ENCODE data around the gene PARL.

Gene PARL

DNA sequence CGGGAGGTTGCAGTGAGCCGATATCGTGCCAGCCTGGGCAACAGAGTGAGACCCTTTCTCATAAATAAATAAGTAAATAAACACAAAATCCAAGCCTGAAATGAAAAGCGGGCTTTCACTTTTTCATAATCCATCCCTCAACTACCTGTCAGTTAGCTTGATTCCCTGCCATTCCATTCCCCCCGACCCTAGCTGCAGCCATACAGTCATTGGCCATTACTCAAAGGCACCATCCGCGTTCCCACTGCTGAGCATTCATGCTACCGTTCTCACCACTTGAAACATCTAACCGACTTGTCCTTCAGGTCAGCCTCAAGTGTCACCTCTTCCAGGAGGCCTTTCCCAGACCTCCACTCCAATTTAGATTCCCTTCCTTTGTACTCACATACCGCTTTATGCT lies 1.1 kb upstream of the PARL start:
- TF ChIP-seq EZH2phosphoT487 (IDR thresholded peaks at IDR 0.05; ENCODE audit: low read depth), result no peak
- TF ChIP-seq, protein P1, sequence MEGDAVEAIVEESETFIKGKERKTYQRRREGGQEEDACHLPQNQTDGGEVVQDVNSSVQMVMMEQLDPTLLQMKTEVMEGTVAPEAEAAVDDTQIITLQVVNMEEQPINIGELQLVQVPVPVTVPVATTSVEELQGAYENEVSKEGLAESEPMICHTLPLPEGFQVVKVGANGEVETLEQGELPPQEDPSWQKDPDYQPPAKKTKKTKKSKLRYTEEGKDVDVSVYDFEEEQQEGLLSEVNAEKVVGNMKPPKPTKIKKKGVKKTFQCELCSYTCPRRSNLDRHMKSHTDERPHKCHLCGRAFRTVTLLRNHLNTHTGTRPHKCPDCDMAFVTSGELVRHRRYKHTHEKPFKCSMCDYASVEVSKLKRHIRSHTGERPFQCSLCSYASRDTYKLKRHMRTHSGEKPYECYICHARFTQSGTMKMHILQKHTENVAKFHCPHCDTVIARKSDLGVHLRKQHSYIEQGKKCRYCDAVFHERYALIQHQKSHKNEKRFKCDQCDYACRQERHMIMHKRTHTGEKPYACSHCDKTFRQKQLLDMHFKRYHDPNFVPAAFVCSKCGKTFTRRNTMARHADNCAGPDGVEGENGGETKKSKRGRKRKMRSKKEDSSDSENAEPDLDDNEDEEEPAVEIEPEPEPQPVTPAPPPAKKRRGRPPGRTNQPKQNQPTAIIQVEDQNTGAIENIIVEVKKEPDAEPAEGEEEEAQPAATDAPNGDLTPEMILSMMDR (IDR thresholded peaks at IDR 0.05; ENCODE audit: low read depth, low read length), result no peak
- Histone ChIP-seq H3K4me3 (ENCODE audit: low read length) (no peak overlapping the region), H3K36me3 (replicated peaks; ENCODE audit: low read depth, low read length) (no peaks in the 10 kb centered on the region), H3K27me3 (ENCODE audit: low read depth, low read length) (0 out of 2 replicates have a peak, but pooled peaks cover 7% of the 10 kb centered on the region), H3K79me2 (ENCODE audit: low read length) (peaks cover 38% of the 10 kb centered on the region), H4K20me1 (ENCODE audit: insufficient read depth, low read length) (0 out of 2 replicates have a peak, but pooled peaks cover 3% of the 10 kb centered on the region), H3K27ac (ENCODE audit: low read length) (no peak overlapping the region), H3K9me3 (ENCODE audit: insufficient read depth, low read length) (no peaks in the 10 kb centered on the region), H3K9ac (ENCODE audit: low read length) (no peak overlapping the region), H2AFZ (ENCODE audit: low read depth, low read length) (no peak overlapping the region), H3K4me2 (ENCODE audit: low read length) (no peak overlapping the region; the same call in 1 of the 2 replicates), H3K4me1 (ENCODE audit: low read length) (peaks cover 18% of the 10 kb centered on the region)

DNA sequence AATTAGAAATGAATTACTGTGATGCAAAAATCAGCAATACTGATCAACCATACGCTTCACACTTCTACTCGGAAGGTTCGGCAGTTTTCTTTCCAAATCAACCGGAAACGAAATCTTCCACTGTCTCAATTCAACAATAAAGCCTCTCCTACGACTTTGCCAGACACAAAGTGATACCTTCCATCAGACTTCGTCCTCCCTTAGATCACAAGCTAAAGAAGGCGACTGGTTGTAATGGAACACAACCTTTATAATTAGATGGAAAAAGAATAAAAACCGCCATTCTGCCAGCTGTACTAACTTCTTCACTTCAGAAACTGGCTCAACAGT lies 618 bp downstream of the PARL start:
- H3K27ac ChIP-seq (ENCODE audit: low read length), result peak overlapping the region; percentile 37
- 0 out of 2 replicates have a peak, but pooled peaks cover 3% of the 10 kb centered on the region for H4K20me1 ChIP-seq (ENCODE audit: insufficient read depth, low read length)
- peak overlapping the region; percentile 99 for H3K4me2 ChIP-seq (ENCODE audit: low read length)
- H3K4me1 ChIP-seq (ENCODE audit: low read length), result peaks cover 18% of the 10 kb centered on the region
- no peaks in the 10 kb centered on the region for H3K36me3 ChIP-seq (replicated peaks; ENCODE audit: low read depth, low read length)
- peaks cover 55% of the 10 kb centered on the region for H3K79me2 ChIP-seq (ENCODE audit: low read length)
- H3K4me3 ChIP-seq (ENCODE audit: low read length), result peak overlapping the region; percentile 96
- no peaks in the 10 kb centered on the region for H3K9me3 ChIP-seq (ENCODE audit: insufficient read depth, low read length)
- peak overlapping the region; percentile 84 for H2AFZ ChIP-seq (ENCODE audit: low read depth, low read length)
- peak overlapping the region; percentile 89 for H3K9ac ChIP-seq (ENCODE audit: low read length)
- no peak for TF ChIP-seq EZH2phosphoT487 (IDR thresholded peaks at IDR 0.05; ENCODE audit: low read depth)
- TF ChIP-seq, protein P1 (IDR thresholded peaks at IDR 0.05; ENCODE audit: low read depth, low read length), result no peak
- H3K27me3 ChIP-seq (ENCODE audit: low read depth, low read length), result 0 out of 2 replicates have a peak, but pooled peaks cover 7% of the 10 kb centered on the region

DNA sequence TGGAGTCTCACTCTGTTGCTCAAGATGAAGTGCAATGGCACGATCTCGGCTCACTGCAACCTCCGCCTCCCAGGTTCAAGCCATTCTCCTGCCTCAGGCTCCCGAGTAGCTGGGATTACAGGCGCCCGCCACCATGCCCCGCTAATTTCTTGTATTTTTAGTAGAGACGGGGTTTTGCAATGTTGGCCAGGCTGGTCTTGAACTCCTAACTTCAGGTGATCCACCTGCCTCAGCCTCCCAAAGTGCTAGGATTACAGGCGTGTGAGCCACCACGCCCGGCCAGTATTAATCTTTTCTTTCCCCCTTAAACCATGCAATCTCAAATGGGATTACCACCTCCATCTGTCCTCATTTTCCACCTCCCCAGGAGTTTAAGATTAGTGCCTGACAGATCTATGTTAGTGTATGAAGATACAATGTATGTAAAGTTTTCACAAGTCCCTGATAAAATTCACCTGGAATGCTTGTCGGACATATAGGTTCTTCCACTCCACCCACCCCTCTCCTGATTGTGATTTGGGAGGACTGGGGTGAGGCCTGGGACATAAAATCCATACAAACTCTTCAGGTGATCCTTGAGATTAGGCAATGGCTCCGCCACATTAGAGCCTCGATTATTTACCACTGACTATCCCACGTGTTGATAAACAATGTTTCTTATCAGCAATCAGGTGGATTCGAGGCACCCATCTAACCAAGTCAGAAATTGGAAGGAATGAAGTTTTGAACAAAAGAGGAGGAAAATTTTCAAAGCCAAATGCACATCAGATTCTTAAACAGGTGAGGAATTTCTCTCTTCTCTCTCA lies 1.2 kb downstream of the PARL start:
- Histone ChIP-seq H3K4me2 (ENCODE audit: low read length) (peak overlapping the region; percentile 99), H3K9me3 (ENCODE audit: insufficient read depth, low read length) (no peaks in the 10 kb centered on the region), H3K36me3 (replicated peaks; ENCODE audit: low read depth, low read length) (no peaks in the 10 kb centered on the region), H2AFZ (ENCODE audit: low read depth, low read length) (no peak overlapping the region), H3K9ac (ENCODE audit: low read length) (peak overlapping the region; percentile 89), H3K4me1 (ENCODE audit: low read length) (peaks cover 18% of the 10 kb centered on the region), H3K27ac (ENCODE audit: low read length) (no peak overlapping the region), H3K27me3 (ENCODE audit: low read depth, low read length) (0 out of 2 replicates have a peak, but pooled peaks cover 7% of the 10 kb centered on the region), H3K4me3 (ENCODE audit: low read length) (peak overlapping the region; percentile 96), H3K79me2 (ENCODE audit: low read length) (peaks cover 61% of the 10 kb centered on the region), H4K20me1 (ENCODE audit: insufficient read depth, low read length) (peaks cover 6% of the 10 kb centered on the region; the same call in 1 of the 2 replicates)
- TF ChIP-seq EZH2phosphoT487 (IDR thresholded peaks at IDR 0.05; ENCODE audit: low read depth), result no peak
- TF ChIP-seq, protein P1 (IDR thresholded peaks at IDR 0.05; ENCODE audit: low read depth, low read length), result no peak

DNA sequence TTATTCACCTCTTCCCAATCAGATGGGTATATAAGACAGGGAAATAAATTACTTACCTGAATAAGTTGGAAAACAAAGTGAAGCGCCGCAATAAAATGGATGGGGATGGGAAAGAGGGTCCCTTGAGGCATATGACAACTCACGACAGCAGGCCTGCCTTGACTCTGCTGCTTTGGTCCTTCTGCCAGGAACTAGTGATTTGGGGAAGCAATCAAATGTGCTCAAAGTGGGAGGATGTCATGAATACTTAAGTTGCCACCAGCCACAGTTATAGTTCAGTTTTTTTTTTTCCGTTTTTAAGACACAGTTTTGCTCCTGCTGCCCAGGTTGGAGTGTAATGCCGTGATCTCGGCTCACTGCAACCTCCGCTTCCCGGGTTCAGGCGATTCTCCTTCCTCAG lies 4.6 kb downstream of the PARL start:
- TF ChIP-seq EZH2phosphoT487 (IDR thresholded peaks at IDR 0.05; ENCODE audit: low read depth), result no peak
- TF ChIP-seq, protein P1 (IDR thresholded peaks at IDR 0.05; ENCODE audit: low read depth, low read length), result no peak
- Histone ChIP-seq H4K20me1 (ENCODE audit: insufficient read depth, low read length) (peaks cover 18% of the 10 kb centered on the region), H3K36me3 (replicated peaks; ENCODE audit: low read depth, low read length) (no peaks in the 10 kb centered on the region), H3K9me3 (ENCODE audit: insufficient read depth, low read length) (no peaks in the 10 kb centered on the region), H3K4me2 (ENCODE audit: low read length) (no peak overlapping the region), H3K4me3 (ENCODE audit: low read length) (no peak overlapping the region), H3K9ac (ENCODE audit: low read length) (no peak overlapping the region), H3K4me1 (ENCODE audit: low read length) (peaks cover 15% of the 10 kb centered on the region), H3K79me2 (ENCODE audit: low read length) (peaks cover 89% of the 10 kb centered on the region), H3K27ac (ENCODE audit: low read length) (no peak overlapping the region), H3K27me3 (ENCODE audit: low read depth, low read length) (no peaks in the 10 kb centered on the region), H2AFZ (ENCODE audit: low read depth, low read length) (no peak overlapping the region)

Data from OCI-LY3 (cell line).